Activated CD4-positive, alpha-beta T cell treated with anti-CD3 and anti-CD28 coated beads for 36 hours (primary cell): ENCODE data around the gene ZFHX3. TPM values are rescaled to one million over a fixed set of nuclear protein-coding genes. Genes with fewer than 3 reads are reported as not detected.

ENCODE experiments used
- ATAC-seq: fragments of 200-7000 bp; cut with Tn5 transposase; one replicate; pipeline ENCODE4 v1.10.0; 2021; ENCODE audit warnings: mild to moderate bottlenecking, moderate library complexity
- CTCF ChIA-PET: fragments of 350-600 bp; sonication (Branson Sonifier 250); formaldehyde crosslinking; loops from one replicate; lab custom pipeline; 2021; ENCODE audit warnings: antibody characterized with exemption; lab: Charles Lee
- POLR2A ChIA-PET: fragments of 350-600 bp; sonication (Branson Sonifier 250); formaldehyde crosslinking; loops from one replicate; lab custom pipeline; 2021; ENCODE audit warnings: antibody characterized with exemption, inconsistent platforms; lab: Charles Lee
- DNase-seq: peaks from one replicate; pipeline ENCODE4 v3.0.0-alpha.2; 2020
- H3K27ac Mint-ChIP-seq: one replicate; pipeline ENCODE4 v1.8.0; 2021; ENCODE audit warnings: mixed read lengths
- H3K27me3 Mint-ChIP-seq: one replicate; pipeline ENCODE4 v1.8.0; 2021; ENCODE audit warnings: mixed read lengths
- H3K36me3 Mint-ChIP-seq: one replicate; pipeline ENCODE4 v1.8.0; 2021; ENCODE audit warnings: low read depth, mixed read lengths
- H3K4me1 Mint-ChIP-seq: one replicate; pipeline ENCODE4 v1.8.0; 2021; ENCODE audit warnings: mixed read lengths
- H3K4me3 Mint-ChIP-seq: one replicate; pipeline ENCODE4 v1.8.0; 2021; ENCODE audit warnings: mild to moderate bottlenecking, moderate library complexity, mixed read lengths
- H3K9me3 Mint-ChIP-seq: one replicate; pipeline ENCODE4 v1.8.0; 2021; ENCODE audit warnings: low read depth, mixed read lengths
- intact Hi-C, 2 experiments: fragments of 100-400 bp; cut with DNase I in 1 of 2; cut with micrococcal nuclease in 1 of 2; formaldehyde crosslinking; loops; one replicate each; pipeline versions ENCODE4 v1.14.2 to v1.15.1; 2022 to 2024; cut with DNase I, micrococcal nuclease
- total RNA-seq, 2 experiments: library from RNA; stranded (reverse); gene quantifications; one replicate each; pipeline ENCODE4 v1.2.3, GENCODE V29; 2021

ZFHX3 gene
- total RNA-seq, 2 experiments from 2014 or later: 0.27 to 0.37 TPM

- ATAC-seq: peak; percentile 41
- peak overlapping the region; percentile 72 for H3K4me3 Mint-ChIP-seq
- H3K36me3 Mint-ChIP-seq: no peaks in the 10 kb centered on the region
- no peaks in the 10 kb centered on the region for H3K9me3 Mint-ChIP-seq
- intact Hi-C loops: no loop called here
- H3K27me3 Mint-ChIP-seq: peaks cover 65% of the 10 kb centered on the region
- ChIA-PET CTCF (interaction anchor here (0.7 kb wide), 1 partner anchor 18 kb away, joined by 3 read pairs; no protein-coding TSS in a partner anchor), POLR2A (no interaction called here)
- peaks cover 8% of the 10 kb centered on the region for H3K4me1 Mint-ChIP-seq
- DNase-seq: peak; percentile 36
- peak overlapping the region; percentile 51 for H3K27ac Mint-ChIP-seq
Measured at GRCh38 chr16:73058616-73059409, 10.9 kb upstream of the ZFHX3 start.

- DNase-seq (peak; percentile 52), ATAC-seq (peak; percentile 71)
- intact Hi-C loops: no loop called here
- H3K27me3 Mint-ChIP-seq: peaks cover 59% of the 10 kb centered on the region
- no peaks in the 10 kb centered on the region for H3K36me3 Mint-ChIP-seq
- no peak overlapping the region for H3K27ac Mint-ChIP-seq
- no peaks in the 10 kb centered on the region for H3K9me3 Mint-ChIP-seq
- CTCF ChIA-PET: interaction anchor here (0.7 kb wide), 1 partner anchor 19 kb away, joined by 3 read pairs; no protein-coding TSS in a partner anchor
- peak overlapping the region; percentile 30 for H3K4me3 Mint-ChIP-seq
- POLR2A ChIA-PET: no interaction called here
- H3K4me1 Mint-ChIP-seq: peaks cover 8% of the 10 kb centered on the region
Measured at GRCh38 chr16:73058221-73058615, 10.3 kb upstream of the ZFHX3 start.

- H3K36me3 Mint-ChIP-seq: no peaks in the 10 kb centered on the region
- ChIA-PET CTCF (interaction anchor here (0.6 kb wide), 1 partner anchor 22 kb away, joined by 3 read pairs; no protein-coding TSS in a partner anchor), POLR2A (no interaction called here)
- no peaks in the 10 kb centered on the region for H3K9me3 Mint-ChIP-seq
- no peak for DNase-seq
- no peak overlapping the region for H3K27ac Mint-ChIP-seq
- H3K4me1 Mint-ChIP-seq: peaks cover 8% of the 10 kb centered on the region
- peaks cover 57% of the 10 kb centered on the region for H3K27me3 Mint-ChIP-seq
- ATAC-seq: peak; percentile 41
- peak overlapping the region; percentile 75 for H3K4me3 Mint-ChIP-seq
- intact Hi-C loops: no loop called here
Measured at GRCh38 chr16:73057291-73058210, 9.6 kb upstream of the ZFHX3 start.

- ATAC-seq (no peak), DNase-seq (no peak)
- Mint-ChIP-seq H3K4me3 (peak overlapping the region; percentile 75), H3K36me3 (no peaks in the 10 kb centered on the region), H3K9me3 (no peaks in the 10 kb centered on the region), H3K4me1 (peaks cover 8% of the 10 kb centered on the region), H3K27ac (no peak overlapping the region), H3K27me3 (peaks cover 50% of the 10 kb centered on the region)
- intact Hi-C loops: no loop called here
- POLR2A ChIA-PET: no interaction called here
- CTCF ChIA-PET: no interaction called here
Measured at GRCh38 chr16:73056921-73057290, 9.0 kb upstream of the ZFHX3 start.

GRCh38 chr16:73056448-73056847 lies 8.5 kb upstream of the ZFHX3 start:
- Mint-ChIP-seq H3K27me3 (peaks cover 48% of the 10 kb centered on the region), H3K4me3 (no peak overlapping the region), H3K9me3 (no peaks in the 10 kb centered on the region), H3K4me1 (peaks cover 8% of the 10 kb centered on the region), H3K36me3 (no peaks in the 10 kb centered on the region), H3K27ac (no peak overlapping the region)
- intact Hi-C loops: no loop called here
- ATAC-seq: no peak
- no peak for DNase-seq
- ChIA-PET POLR2A (no interaction called here), CTCF (no interaction called here)

GRCh38 chr16:73054813-73055482 lies 7.0 kb upstream of the ZFHX3 start:
- intact Hi-C loops: no loop called here

GRCh38 chr16:73054498-73054812 lies 6.5 kb upstream of the ZFHX3 start:
- H3K36me3 Mint-ChIP-seq: no peaks in the 10 kb centered on the region
- H3K9me3 Mint-ChIP-seq: no peaks in the 10 kb centered on the region
- POLR2A ChIA-PET: no interaction called here
- intact Hi-C loops: no loop called here
- no peak overlapping the region for H3K4me3 Mint-ChIP-seq
- ATAC-seq: no peak
- H3K4me1 Mint-ChIP-seq: peaks cover 8% of the 10 kb centered on the region
- peaks cover 35% of the 10 kb centered on the region for H3K27me3 Mint-ChIP-seq
- no peak overlapping the region for H3K27ac Mint-ChIP-seq
- DNase-seq: no peak
- CTCF ChIA-PET: interaction anchor here (0.8 kb wide), 1 partner anchor 222 kb away, joined by 3 read pairs; no protein-coding TSS in a partner anchor

More at GRCh38 chr16:73054813-73055482, 7.0 kb upstream of the ZFHX3 start:
- Mint-ChIP-seq H3K4me3 (no peak overlapping the region), H3K4me1 (peaks cover 8% of the 10 kb centered on the region), H3K27ac (no peak overlapping the region), H3K36me3 (no peaks in the 10 kb centered on the region), H3K27me3 (peaks cover 40% of the 10 kb centered on the region), H3K9me3 (no peaks in the 10 kb centered on the region)
- ATAC-seq (no peak), DNase-seq (no peak)
- ChIA-PET POLR2A (no interaction called here), CTCF (interaction anchor here (0.8 kb wide), 1 partner anchor 222 kb away, joined by 3 read pairs; no protein-coding TSS in a partner anchor)

GRCh38 chr16:73054125-73054484 lies 6.2 kb upstream of the ZFHX3 start:
- no peak overlapping the region for H3K27ac Mint-ChIP-seq
- H3K4me3 Mint-ChIP-seq: no peak overlapping the region
- peaks cover 33% of the 10 kb centered on the region for H3K27me3 Mint-ChIP-seq
- ChIA-PET CTCF (interaction anchor here (0.8 kb wide), 1 partner anchor 222 kb away, joined by 3 read pairs; no protein-coding TSS in a partner anchor), POLR2A (no interaction called here)
- no peaks in the 10 kb centered on the region for H3K36me3 Mint-ChIP-seq
- peaks cover 7% of the 10 kb centered on the region for H3K4me1 Mint-ChIP-seq
- no peak for DNase-seq
- no peak for ATAC-seq
- H3K9me3 Mint-ChIP-seq: no peaks in the 10 kb centered on the region
- intact Hi-C loops: no loop called here

- Mint-ChIP-seq H3K36me3 (no peaks in the 10 kb centered on the region), H3K27ac (no peak overlapping the region), H3K4me3 (no peak overlapping the region), H3K4me1 (peaks cover 4% of the 10 kb centered on the region), H3K27me3 (peaks cover 35% of the 10 kb centered on the region), H3K9me3 (no peaks in the 10 kb centered on the region)
- ChIA-PET CTCF (no interaction called here), POLR2A (no interaction called here)
- DNase-seq (no peak), ATAC-seq (no peak)
- intact Hi-C loops: no loop called here
Measured at GRCh38 chr16:73053364-73054124, 5.6 kb upstream of the ZFHX3 start.

- H3K27ac Mint-ChIP-seq: no peak overlapping the region
- intact Hi-C loops: no loop called here
- peaks cover 36% of the 10 kb centered on the region for H3K27me3 Mint-ChIP-seq
- H3K9me3 Mint-ChIP-seq: no peaks in the 10 kb centered on the region
- DNase-seq (no peak), ATAC-seq (no peak)
- H3K36me3 Mint-ChIP-seq: no peaks in the 10 kb centered on the region
- CTCF ChIA-PET: no interaction called here
- POLR2A ChIA-PET: no interaction called here
- H3K4me1 Mint-ChIP-seq: peaks cover 4% of the 10 kb centered on the region
- H3K4me3 Mint-ChIP-seq: no peak overlapping the region
Measured at GRCh38 chr16:73053038-73053363, 5.1 kb upstream of the ZFHX3 start.

- H3K27me3 Mint-ChIP-seq: peaks cover 36% of the 10 kb centered on the region
- DNase-seq (no peak), ATAC-seq (no peak)
- POLR2A ChIA-PET: no interaction called here
- H3K36me3 Mint-ChIP-seq: no peaks in the 10 kb centered on the region
- intact Hi-C loops: no loop called here
- peaks cover 4% of the 10 kb centered on the region for H3K4me1 Mint-ChIP-seq
- H3K27ac Mint-ChIP-seq: no peak overlapping the region
- CTCF ChIA-PET: no interaction called here
- no peaks in the 10 kb centered on the region for H3K9me3 Mint-ChIP-seq
- H3K4me3 Mint-ChIP-seq: no peak overlapping the region
Measured at GRCh38 chr16:73052576-73052975, 4.6 kb upstream of the ZFHX3 start.
